Small intestine (tissue), 16 donors: ENCODE results near the gene NCOA5. TPM values are rescaled to one million over a fixed set of nuclear protein-coding genes. Genes with fewer than 3 reads are reported as not detected.

Experiments used
- DNase-seq, 2 donors: peaks; one replicate each; pipeline versions ENCODE4 v3.0.0 to v3.0.0-alpha.2; 2013
- FAIRE-seq: peaks from 2 replicates; lab custom pipeline; 2012; peaks lifted over from hg19 to GRCh38; lab: Jason Lieb, UNC
- H3K27ac ChIP-seq, 3 donors: one replicate each; pipeline ENCODE4 v1.5.1; 2013; ENCODE audit warnings: low read length in 2 of 3, mild to moderate bottlenecking in 2 of 3, control low read depth in 1 of 3, inconsistent platforms in 1 of 3, low read depth in 1 of 3, moderate library complexity in 1 of 3
- H3K27me3 ChIP-seq, 3 donors: one replicate each; pipeline ENCODE4 v1.6.1; 2013; ENCODE audit warnings: low read length in 3 of 3, inconsistent platforms in 1 of 3; ENCODE audit not compliant: control insufficient read depth in 3 of 3, insufficient read depth in 3 of 3
- H3K36me3 ChIP-seq, 3 donors: one replicate each; pipeline ENCODE4 v1.6.1; 2013; ENCODE audit warnings: low read length in 3 of 3, inconsistent platforms in 1 of 3, low read depth in 1 of 3, mild to moderate bottlenecking in 1 of 3, moderate library complexity in 1 of 3; ENCODE audit not compliant: control insufficient read depth in 3 of 3, insufficient read depth in 2 of 3
- H3K4me1 ChIP-seq, 3 donors: one replicate each; pipeline ENCODE4 v1.6.1; 2013; ENCODE audit warnings: low read length in 2 of 3, inconsistent platforms in 1 of 3, low read depth in 1 of 3, mild to moderate bottlenecking in 1 of 3, moderate library complexity in 1 of 3; ENCODE audit not compliant: control insufficient read depth in 3 of 3, insufficient read depth in 2 of 3
- H3K4me3 ChIP-seq, 3 donors: one replicate each; pipeline ENCODE4 v1.5.1; 2013; ENCODE audit warnings: low read length in 3 of 3, control low read depth in 1 of 3, inconsistent platforms in 1 of 3, low read depth in 1 of 3, mild to moderate bottlenecking in 1 of 3, moderate library complexity in 1 of 3
- H3K9me3 ChIP-seq, 2 donors: one replicate each; pipeline ENCODE4 v1.6.1; 2013; ENCODE audit warnings: low read depth in 1 of 2, low read length in 1 of 2; ENCODE audit not compliant: control insufficient read depth in 2 of 2, insufficient read depth in 1 of 2
- WGBS, 3 donors: extraction: QIAGEN DNeasy Blood & Tissue Kit; methylation state at CpG; one replicate each; pipeline ENCODE4 v1.1.7; 2013; 5-methylcytosine and 5-hydroxymethylcytosine counted together
- long read RNA-seq, 10 donors: transcript quantifications; one replicate each; lab custom pipeline, GENCODE V29; 2026
- polyA plus RNA-seq, 4 donors: library from polyadenylated mRNA; stranded (reverse) in 3 of 4; unstranded in 1 of 4; fragments of 200-250 nt in 3 of 4; fragments of 120-200 nt in 1 of 4; gene quantifications; one replicate each; pipeline versions ENCODE4 v1.2.1 to v1.2.3, GENCODE V29; 2013
- donor health status: healthy with polysubstance abuse.
- donor health status: control.
- donor health status: control.
- donor health status: Bipolar disorder and iron deficiency.
- donor health status: healthy.

Gene NCOA5
- 10 to 100 TPM; 13.2 to 36.8 (median 14.7) TPM for polyA plus RNA-seq
- long read RNA-seq, donor 1, partial matches to known transcripts = 23 of 27 reads
- long read RNA-seq, donor 1, other reads (novel, unspliced or antisense) = 0 of 27 reads
- long read RNA-seq, donor 2, partial matches to known transcripts = 0 of 3 reads
- long read RNA-seq, donor 2, other reads (novel, unspliced or antisense) = 0 of 3 reads
- long read RNA-seq, donor 3, transcript NCOA5-201 (8 exons, 3,220 nt) = major isoform, 7 of 7 reads
- long read RNA-seq, donor 3, partial matches to known transcripts = 0 of 7 reads
- long read RNA-seq, donor 3, other reads (novel, unspliced or antisense) = 0 of 7 reads
- long read RNA-seq, donor 4 = 0 reads
- long read RNA-seq, donor 5, partial matches to known transcripts = 0 of 1 reads
- long read RNA-seq, donor 5, other reads (novel, unspliced or antisense) = 0 of 1 reads
- long read RNA-seq, donor 6, partial matches to known transcripts = 8 of 12 reads
- long read RNA-seq, donor 6, other reads (novel, unspliced or antisense) = 0 of 12 reads
- long read RNA-seq, donor 7, partial matches to known transcripts = 0 of 3 reads
- long read RNA-seq, donor 7, other reads (novel, unspliced or antisense) = 0 of 3 reads
- long read RNA-seq, donor 8, partial matches to known transcripts = 0 of 1 reads
- long read RNA-seq, donor 8, other reads (novel, unspliced or antisense) = 0 of 1 reads
- long read RNA-seq, donor 9 = 0 reads
- long read RNA-seq, donor 10, transcript NCOA5-201 (8 exons, 3,220 nt) = major isoform, 5 of 5 reads
- long read RNA-seq, donor 10, partial matches to known transcripts = 0 of 5 reads
- long read RNA-seq, donor 10, other reads (novel, unspliced or antisense) = 0 of 5 reads

DNA sequence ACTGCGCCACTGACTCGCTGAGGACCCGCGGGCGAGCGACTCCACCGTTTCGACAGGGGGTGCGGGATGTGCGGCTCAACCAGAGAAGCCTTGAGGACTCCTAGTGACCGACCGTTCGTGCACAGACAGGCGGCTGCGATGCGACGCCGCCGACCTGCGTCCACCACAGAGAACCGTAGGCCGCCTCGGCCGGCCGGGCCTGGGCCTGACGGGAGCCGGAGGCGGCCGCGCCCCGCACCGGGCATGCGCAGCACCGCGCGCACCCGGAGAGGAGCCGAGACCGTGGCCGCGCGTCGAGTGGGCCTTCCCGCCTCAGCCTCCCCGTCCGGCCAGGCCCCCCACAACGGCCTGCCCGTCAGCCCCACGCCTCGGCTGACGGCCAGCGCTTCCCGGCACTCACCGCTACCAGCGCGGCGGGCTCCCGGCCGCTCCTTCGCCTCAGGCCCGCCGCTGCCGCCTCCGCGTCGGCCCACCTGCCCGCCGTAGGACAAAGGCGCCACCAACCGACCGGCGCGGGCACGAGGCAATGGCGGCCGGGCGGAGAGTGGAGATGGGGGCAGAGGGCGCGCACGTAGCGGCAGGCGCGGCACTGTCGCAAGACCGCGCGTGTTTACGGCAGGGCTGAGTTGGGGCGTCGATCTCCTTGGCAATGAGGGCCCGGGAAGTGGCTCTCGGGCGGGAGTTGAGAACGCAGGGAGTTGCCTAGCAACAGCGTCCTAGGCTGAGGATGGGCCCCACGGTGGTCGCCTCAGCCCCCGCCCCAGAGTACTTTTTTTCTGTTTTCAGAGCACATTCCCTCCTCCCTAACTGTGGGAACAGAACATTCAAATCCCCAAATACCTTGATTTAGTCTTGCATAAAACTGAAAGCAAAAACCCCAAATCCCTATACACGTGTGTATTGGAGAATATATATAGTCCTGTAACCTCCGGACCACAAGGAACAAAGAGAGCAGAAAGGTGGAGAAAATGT is at the start of gene NCOA5:
NCOA5 (minus strand) TSS at position 546 of the 972 bp plus-strand sequence. CDS start 10,538 bp downstream, outside the sequence.
- Histone ChIP-seq H3K4me1 (peaks cover 0 to 22% (median 11%) of the 10 kb centered on the region in 3 donors), H3K27me3 (no peaks in the 10 kb centered on the region), H3K4me3 (peak within 1 kb of the TSS; percentile 71 to 91 (median 91)), H3K9me3 (no peaks in the 10 kb centered on the region), H3K36me3 (no peaks in the 10 kb centered on the region), H3K27ac (peak within 1 kb of the TSS; percentile 84 to 100 (median 99))
- DNase-seq = peak; percentile 94 to 99
- WGBS, 3 donors = 0% methylated on average over 62 to 100 of the region's 100 CpGs
- FAIRE-seq = no peak

DNA sequence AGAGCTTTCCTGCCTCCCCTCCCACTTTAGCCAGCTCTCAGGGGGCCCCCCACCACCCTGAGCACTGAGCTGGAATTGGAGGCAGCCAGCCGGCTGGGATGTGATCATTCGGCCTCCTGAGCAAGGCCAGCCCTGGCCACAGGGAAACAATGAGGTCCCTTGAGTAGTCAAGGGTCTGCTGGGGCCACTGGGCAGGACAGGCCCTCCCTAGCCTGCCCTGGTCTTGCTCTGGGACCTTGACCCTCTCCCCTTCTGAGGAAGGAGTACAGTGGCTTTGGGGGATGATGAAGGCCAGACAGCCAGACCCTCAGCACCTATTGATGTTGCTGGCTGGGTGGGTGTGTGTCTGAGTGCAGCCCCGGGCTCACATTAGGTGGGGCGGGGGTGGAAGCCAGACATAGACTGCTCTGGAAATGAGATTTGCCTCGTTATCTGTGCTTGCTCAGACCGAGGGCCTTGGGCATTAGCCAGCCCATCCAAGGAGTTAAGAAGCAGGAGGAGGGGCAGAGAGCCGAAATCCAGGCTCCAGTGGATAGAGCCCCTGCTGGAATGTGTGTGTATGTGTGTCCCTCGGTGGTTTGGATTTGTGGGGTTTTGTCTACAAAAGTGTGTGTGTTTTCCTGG is 49.6 kb upstream of the NCOA5 start:
- Histone ChIP-seq H3K36me3 (no peaks in the 10 kb centered on the region), H3K4me3 (no peak overlapping the region), H3K27ac (no peak overlapping the region), H3K4me1 (no peaks in the 10 kb centered on the region), H3K9me3 (no peaks in the 10 kb centered on the region), H3K27me3 (peaks cover 0 to 14% (median 8%) of the 10 kb centered on the region in 3 donors)
- FAIRE-seq = no peak
- WGBS, 3 donors = 28 to 42% (median 35%) methylated on average over 8 of the region's 8 CpGs
- no peak for DNase-seq

DNA sequence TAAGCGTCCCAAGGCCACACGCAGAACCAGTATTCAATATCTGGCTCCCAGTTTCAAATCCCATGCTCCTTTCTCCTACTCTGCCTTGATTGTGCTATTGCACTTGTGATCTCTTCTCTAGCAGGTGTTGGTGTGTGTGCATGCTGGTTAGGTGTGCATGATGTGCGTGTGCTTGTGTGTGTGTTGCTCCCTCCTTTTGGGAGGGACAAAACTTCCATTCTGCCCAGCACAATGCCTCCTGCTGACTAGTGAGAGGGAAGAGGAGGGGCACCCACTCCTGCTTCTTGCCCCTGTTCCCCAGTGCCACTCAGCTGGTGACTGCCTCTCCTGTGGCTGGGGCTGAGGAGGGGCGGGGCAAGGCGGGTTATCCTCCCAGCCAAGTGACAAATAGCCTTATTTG is 48.1 kb upstream of the NCOA5 start:
- H3K4me3 ChIP-seq = no peak overlapping the region
- no peaks in the 10 kb centered on the region for H3K36me3 ChIP-seq
- FAIRE-seq = no peak
- H3K27me3 ChIP-seq = peaks cover 0 to 16% (median 8%) of the 10 kb centered on the region in 3 donors
- no peak overlapping the region for H3K27ac ChIP-seq
- WGBS, 3 donors = 52 to 76% (median 52%) methylated on average over 5 of the region's 5 CpGs
- H3K4me1 ChIP-seq = no peaks in the 10 kb centered on the region
- DNase-seq = no peak
- H3K9me3 ChIP-seq = no peaks in the 10 kb centered on the region

DNA sequence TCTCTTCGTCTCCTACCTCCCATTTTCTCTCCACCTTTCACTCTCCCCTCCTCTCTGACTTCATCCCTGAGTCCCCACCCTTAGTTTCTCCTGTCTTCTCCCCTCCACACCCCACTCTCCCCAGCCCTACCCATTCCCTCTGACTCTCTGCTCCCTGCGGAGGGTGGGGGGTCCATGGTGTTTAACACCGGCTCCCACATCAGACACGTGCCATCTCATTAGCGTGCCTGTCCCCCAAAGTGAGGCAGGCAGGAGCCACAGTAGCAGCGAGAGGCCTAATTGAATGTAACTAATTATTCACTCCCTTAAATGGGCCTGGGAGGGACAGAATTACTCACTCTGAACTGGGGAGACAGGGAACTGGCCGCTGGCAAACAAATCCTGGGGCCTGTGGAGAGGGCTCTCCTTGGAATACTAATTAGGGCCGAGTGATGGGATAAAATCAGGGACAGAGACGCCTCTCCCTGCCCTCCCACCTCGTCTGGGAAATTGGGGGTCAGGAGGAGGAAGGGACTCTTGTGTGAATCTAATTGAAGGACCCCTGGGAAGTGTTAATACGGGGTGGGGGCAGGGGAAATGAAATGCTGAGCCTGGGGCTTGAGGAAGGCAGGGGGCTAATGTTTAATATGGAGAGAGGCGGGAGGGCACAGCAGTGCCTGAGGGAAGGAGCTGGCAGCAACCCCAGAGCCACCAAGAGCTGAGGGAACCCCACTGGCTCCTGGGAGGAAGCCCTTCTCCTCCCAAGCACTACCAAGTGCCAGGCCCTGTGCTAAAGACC is 46.3 kb upstream of the NCOA5 start:
- H3K4me3 ChIP-seq = no peak overlapping the region
- DNase-seq (no peak), FAIRE-seq (no peak)
- no peak overlapping the region for H3K27ac ChIP-seq
- 28 to 36% (median 36%) methylated on average over 12 of the region's 12 CpGs for WGBS, 3 donors
- no peaks in the 10 kb centered on the region for H3K36me3 ChIP-seq
- peaks cover 0 to 16% (median 16%) of the 10 kb centered on the region in 3 donors for H3K27me3 ChIP-seq
- no peaks in the 10 kb centered on the region for H3K4me1 ChIP-seq
- H3K9me3 ChIP-seq = no peaks in the 10 kb centered on the region

DNA sequence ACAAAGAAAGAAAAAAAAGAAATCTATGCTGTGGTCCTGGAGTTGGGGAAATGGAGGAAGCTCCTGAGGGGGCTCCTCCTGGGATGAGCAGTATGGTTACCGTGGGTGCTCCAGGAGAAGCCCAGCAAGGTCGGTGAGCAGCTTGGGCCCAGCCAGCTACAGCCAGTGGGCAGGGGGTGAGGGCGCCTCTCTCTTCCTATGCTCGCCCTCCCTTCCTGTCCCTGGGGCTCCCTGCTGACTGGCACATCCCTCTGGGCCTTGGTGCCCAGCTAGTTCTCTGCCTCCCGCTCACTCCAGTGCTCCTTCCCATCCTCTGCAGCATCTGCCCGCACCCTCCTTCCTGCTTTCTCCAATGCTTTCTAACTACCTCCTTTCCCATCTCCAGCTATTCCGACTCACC is 45.0 kb upstream of the NCOA5 start:
- DNase-seq = no peak
- Histone ChIP-seq H3K4me3 (no peak overlapping the region), H3K36me3 (no peaks in the 10 kb centered on the region), H3K4me1 (no peaks in the 10 kb centered on the region), H3K27me3 (peaks cover 0 to 19% (median 8%) of the 10 kb centered on the region in 3 donors), H3K9me3 (no peaks in the 10 kb centered on the region), H3K27ac (no peak overlapping the region)
- 70 to 76% (median 76%) methylated on average over 6 to 7 of the region's 7 CpGs for WGBS, 3 donors
- FAIRE-seq = no peak

DNA sequence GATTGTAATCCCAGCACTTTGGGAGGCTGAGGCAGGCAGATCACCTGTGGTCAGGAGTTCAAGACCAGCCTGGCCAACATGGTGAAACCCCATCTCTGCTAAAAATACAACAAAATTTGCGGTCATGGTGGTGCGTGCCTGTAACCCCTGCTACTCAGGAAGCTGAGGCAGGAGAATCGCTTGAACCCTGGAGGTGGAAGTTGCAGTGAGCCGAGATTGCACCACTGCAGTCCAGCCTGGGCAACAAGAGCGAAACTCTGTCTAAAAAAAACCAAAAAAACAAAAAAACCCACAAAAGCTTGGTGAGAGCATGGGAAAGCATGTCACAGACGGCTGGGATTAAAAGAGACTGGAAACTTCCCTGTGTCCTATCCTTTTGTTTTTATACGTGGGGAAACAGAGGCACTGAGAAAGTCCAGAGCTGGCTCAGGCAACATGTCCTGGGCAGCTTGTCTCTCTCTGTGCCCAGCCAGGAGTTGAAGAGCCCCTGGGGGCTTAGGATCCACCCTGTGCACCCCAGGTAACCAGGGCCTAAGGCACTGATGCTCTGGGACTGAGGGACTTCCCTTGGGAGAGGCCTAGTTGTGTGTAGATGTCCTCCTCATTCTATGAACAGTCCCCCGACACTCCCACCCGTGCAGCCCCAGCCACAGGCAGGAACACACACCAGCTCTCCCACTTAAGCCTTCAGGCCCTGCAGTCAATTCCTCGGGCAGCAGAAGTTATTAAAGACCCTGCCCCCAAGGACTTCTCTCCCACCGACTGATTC is 44.3 kb upstream of the NCOA5 start:
- H3K27ac ChIP-seq = no peak overlapping the region
- 72 to 81% (median 78%) methylated on average over 11 of the region's 11 CpGs for WGBS, 3 donors
- no peak overlapping the region for H3K4me3 ChIP-seq
- no peaks in the 10 kb centered on the region for H3K36me3 ChIP-seq
- FAIRE-seq = no peak
- no peaks in the 10 kb centered on the region for H3K9me3 ChIP-seq
- no peak for DNase-seq
- peaks cover 0 to 15% (median 8%) of the 10 kb centered on the region in 3 donors for H3K27me3 ChIP-seq
- H3K4me1 ChIP-seq = no peaks in the 10 kb centered on the region
